ENCODE results near the gene AP3B2. TPM values are rescaled to one million over a fixed set of nuclear protein-coding genes. Genes with fewer than 3 reads are reported as not detected.
"Not testable (repeated sequence)": the region's sequence is repeated elsewhere in the genome, so short reads cannot be mapped to it uniquely, and the experiment has no call there.

AP3B2 gene
- polyA plus RNA-seq, 1 donor, result 0.59 TPM

DNA sequence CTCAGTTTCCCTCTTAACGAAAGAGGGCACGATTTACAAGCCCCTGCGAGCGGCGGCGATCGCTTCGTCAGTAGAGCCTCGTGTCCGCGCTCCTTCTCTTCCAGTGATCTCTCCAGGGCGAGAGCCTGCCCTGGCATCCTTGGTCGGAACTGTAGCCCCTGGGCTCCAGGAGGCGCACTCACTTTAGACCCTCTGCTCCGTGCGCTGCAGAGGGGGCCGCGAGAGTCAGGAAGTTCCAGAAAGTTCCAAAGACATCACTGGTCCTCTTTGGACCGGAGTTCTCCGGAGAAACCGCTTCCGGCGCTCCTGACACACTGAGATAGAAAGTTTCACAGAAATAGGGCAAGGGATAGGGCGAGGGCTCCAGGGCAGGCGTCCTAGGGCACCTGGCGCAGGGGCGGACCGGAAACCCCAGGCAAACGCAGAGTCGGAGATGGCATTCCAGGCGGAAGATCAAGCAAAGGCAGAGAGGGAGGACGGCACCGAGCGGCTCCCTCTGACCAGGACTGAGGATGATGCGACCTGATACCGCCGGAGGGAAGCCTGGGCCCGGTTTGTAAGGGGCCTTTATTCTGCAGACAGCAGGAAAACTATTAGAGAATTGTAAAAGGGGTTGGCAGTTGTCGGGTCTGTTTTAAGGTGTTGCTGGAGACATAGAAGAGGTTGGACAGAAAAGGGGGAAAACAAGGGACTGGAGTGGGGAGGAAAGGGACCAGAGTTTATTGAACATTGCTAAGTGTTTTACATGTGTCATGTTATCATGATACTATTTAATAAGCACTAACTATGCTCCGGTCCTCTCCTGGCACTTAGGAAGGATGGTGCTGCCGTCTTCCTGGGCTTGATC is 61.2 kb downstream of the AP3B2 start:
- DNase-seq, result no peak

DNA sequence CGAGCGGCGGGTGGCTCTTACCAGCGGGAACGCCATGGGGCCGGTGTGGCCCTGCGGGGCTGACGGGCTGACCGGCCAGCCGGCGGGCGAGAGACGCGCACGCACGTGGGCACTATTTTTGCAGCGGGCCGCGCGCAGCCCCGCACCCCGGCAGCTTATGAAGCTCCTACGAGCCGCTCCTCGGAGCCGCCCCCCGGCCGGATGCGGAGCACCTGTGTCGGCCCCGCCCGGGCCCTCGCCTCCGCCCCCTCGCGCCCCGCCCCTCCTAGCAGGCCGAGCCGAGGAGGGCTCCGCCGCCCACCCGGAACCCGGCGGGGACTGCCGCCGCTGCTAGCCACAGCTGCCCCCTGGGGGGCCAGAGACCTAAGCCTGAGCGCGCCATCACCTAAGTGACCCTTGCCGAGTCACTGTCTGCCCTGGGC is 61.8 kb downstream of the AP3B2 start:
- no peak for DNase-seq

DNA sequence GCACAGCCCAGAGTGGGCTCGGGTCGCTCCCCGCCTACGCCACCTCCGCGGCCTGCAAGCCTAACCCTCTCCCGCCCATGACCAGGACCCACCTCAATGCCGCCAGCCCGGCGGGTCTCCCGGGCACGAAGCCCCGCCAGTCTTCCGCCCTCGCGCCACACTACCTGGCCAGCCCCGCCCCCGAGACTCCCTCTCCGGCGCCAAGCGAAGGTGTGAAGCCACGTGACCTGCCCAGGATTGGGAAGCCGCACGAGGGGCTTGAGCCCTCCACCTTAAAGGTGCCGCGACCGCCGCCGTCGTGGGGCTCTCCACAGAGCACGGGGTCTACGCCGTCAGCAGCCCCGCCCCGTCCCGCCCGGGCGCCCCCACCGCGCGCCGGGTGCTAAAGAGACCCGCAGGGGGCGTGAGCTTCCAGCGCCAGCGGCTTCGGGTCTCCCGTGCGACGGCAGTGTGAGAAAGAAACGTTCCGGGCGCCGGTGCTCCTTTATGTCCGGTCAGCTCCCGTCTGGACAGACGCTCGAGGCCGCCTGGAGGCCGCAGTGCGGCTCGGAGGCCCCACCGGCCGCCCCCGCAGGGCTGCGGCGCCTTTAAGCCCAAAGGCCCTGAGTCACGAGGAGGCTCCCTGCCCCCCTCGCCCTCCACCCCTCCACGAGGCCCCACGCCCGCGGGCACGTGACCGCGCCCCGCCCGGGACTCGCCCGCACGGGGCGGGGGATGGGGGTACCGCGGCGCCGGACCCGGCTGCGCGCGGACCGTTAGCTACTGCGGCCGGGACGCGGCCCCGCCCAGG is 62.4 kb downstream of the AP3B2 start, which contains the start of gene CPEB1:
Gene CPEB1, minus strand, starts transcription at position 319 of the 790 bp plus-strand sequence. CDS start 18,904 bp downstream, outside the sequence.
- peak; percentile 19 for DNase-seq

DNA sequence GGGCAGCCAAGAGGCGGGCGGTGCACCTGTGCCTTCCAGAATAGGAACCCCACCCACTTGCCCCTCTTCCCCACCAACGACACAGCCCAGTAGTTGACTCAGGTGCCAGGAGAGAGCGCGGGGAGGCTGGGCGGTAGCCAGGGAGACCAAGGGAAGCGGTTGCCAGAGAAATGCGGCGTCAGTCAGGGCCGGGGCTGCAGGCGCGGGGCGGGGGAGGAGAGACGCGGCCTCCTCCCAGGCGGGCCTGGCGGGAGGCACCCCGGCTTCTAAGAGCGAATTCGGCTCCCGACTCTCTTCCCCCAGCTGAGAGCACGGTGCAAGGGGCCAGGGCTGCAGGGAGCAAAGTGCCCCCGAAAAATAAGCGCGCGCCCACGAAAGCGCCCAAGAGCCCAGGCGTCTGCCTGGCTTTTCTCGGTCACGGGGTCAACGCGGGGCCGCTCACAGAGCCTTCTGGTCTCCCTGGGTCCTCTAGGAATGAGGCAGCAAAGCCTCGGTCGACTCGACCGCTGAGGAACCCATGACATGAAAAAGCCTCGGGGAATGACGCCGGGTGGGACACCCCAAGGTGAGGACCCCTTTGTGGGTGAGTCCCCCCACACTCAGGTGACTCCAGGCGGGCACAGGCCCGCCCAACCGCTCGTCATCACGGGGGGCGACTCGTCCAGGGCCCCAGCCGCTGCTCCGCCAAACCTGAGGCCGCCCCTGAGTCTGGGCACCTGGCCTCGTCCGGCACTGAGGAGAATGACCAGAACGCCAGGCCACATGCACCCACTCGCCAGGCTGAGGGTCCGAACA is 63.2 kb downstream of the AP3B2 start:
- DNase-seq, result no peak

DNA sequence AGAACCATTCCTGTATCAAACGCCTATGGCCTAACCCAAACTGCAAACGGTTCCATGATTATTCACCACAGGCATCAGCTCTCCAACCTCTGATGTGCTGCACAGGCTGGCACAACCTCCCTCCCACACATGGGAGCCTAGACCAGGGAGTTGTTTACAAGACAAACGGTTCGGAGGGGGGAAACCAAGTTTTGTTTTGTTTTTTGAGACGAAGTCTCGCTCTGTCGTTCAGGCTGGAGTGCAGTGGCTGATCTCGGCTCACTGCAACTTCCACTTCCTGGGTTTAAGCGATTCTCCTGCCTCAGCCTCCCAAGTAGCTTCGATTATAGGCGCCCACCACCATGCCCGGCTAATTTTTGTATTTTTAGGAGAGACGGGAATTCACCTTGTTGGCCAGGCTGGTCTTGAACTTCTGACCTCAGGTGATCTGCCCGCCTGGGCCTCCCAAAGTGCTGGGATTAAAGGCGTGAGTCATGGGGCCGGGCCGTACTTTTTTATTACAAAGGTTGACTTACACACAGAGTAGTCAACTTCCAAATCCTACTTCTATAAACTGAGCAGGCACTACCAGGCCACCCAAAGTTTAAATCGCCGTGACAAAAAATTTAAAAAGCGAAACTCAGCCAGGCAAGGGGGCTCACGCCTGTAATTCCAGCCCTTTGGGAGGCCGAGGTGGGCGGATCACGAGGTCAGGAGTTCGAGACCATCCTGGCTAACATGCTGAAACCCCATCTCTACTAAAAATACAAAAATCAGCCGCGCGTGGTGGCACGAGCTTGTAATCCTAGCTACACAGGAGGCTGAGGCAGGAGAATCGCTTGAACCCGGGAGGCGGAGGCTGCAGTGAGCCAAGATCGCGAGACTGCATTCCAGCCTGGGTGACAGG is 64.5 kb downstream of the AP3B2 start:
- not testable (repeated sequence) for DNase-seq

DNA sequence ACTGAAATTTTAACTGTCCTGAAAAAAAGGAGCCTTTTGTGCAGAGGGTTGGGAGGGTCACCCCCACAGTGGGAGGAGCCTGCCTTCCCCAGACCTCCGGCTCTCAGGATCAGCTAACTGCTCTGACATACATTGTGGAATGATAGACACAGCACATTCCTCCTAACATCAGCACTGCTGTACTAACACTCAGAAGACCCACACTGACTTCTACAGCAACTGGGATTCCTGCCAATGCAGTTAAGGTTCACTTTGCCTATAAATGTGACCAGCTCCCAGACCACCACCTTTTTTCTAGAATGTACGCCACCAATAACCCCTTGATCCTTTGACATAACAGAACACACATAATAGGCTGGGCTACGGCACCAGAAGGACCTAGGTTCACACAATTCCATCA is 65.7 kb downstream of the AP3B2 start:
- no peak for DNase-seq

DNA sequence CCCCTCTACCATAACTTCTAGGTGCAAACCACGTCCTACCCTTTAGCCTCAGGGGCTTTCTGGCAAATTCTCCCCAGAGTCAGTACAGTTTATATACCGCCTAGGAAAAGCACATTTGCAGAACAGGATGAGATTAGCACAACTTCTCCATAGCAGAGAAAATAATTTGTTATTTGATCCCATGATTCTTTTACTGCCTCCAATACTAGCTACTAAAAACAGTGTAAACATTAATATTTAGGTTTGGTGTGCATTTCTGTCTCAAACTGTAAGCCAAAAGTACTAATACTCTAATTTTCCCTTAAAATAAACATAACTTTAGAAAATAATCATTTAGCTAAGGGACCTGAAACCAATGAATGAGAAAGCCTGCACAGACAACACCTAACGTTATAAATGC is 67.0 kb downstream of the AP3B2 start:
- DNase-seq, result no peak

DNA sequence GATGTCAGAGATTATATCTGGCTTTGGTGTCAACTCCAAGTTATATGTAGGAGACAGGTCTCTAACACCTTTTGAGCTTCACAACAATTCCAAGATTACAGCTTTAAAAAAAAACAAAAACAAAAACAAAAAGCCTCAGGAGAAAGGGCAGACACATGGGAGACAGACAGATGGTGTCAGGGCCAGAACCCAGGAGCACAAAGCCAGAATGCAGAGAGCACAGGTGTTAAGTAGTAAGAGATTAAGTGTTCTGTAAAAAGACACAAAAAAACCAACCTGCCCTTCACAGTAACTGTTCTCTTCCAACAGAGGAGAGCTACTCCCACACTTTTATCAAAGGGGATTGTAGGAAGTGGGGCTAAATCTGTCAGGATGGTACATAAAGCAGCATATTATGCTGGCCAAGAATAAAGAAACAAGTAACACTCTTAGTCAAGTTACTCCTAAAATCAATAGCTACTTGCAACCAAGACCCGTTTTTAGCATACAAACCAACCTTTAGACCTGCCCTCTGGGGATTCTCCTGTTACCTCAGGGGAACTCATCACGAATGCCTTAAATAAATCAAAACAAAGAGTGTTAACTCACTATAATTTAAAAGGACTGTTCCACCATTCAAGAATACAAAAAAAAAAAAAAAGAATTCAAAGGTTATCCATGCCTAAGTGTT is 68.4 kb downstream of the AP3B2 start:
- no peak for DNase-seq

DNA sequence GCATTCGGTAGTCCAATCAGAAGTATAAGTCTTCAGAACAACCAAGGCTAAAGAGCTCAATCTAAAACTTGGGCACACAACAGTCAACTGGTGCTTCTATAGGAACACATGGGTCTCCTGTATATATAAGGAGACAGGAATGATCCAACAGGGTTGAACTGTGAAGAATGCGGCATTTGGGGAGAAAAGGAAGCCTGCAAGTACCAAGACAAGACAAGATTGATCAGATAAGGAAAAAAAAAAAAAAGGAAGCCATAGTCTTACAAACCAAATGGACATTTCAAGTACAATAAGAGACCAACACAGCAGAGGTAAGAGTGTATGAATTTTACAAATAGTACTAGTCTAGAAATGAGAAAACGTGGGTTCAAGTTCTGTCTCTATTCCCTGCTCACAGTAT is 69.0 kb downstream of the AP3B2 start:
- no peak for DNase-seq

DNA sequence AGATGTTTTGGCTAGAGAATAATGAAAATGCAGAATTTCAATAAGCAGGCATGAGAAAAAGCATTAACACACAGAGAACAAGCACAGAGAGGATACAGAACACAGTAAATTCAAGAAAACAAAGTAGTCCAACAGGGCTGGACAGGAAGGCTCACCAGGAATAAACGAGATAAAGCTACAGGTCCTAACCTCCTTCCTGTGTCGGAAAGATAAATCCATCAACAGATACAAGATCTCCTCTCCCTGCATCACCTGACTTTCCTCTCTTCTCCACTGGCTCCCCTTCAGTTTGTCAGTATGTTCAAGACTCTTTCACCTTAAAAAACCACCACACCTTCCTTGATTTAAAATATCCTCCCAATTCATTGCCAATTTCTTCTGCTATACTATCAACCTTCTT is 73.9 kb downstream of the AP3B2 start:
- no peak for DNase-seq

DNA sequence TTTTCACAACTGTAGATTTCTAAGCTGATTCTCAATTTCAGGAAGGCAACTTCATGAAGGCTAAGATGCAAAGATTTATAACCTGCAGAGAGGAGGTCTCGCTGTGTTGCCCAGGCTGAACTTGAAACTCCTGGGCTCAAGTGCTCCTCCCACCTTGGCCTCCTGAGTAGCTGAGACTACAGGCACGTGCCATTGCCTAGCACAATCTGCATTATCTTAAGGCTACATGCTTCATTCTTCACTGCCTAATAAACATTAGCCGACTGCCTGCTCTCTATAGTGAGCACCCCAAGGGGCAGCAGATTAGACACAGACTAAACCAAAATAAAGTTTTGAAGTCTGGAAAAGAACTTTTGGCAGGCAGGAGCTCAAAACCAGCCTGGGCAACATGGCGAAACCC is 79.6 kb downstream of the AP3B2 start:
- DNase-seq, result no peak

DNA sequence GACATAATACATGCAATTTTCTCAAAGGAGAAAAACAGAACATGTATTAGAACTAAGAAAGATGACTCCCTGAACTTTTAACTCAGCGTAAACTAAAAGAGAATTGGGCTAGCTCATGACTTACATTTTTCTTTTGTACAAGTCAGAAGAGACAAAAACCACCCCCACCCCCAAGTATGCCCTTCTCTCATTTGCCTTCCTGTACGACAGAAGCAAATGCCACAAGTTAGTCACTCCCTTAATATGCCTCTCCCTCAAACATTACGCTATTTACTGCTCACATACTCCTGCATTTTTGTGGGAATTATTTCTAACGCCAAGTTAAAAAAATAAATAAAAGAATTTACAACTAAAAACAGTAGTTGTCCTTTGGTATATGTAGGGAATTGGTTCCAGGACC is 84.5 kb downstream of the AP3B2 start:
- DNase-seq, result no peak

DNA sequence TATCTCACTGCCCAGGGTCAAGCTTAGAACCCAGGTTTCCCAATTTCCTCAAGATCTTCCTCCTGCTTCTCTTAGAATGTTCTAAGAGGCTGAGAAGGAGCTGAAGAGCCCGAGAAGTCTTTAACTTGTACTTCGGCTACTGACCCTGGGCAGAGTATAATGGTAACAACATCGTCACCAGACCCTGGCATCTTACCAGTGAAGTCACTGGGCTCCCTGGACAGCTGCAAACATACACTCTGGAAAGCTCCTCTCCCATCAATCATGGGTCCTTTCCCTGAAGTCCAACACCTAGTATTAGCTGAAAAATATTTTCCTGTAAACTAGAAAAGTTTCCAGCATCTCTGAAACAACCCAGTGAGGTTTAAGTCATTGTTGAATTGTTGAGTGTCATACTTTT is 85.2 kb downstream of the AP3B2 start:
- no peak for DNase-seq

DNA sequence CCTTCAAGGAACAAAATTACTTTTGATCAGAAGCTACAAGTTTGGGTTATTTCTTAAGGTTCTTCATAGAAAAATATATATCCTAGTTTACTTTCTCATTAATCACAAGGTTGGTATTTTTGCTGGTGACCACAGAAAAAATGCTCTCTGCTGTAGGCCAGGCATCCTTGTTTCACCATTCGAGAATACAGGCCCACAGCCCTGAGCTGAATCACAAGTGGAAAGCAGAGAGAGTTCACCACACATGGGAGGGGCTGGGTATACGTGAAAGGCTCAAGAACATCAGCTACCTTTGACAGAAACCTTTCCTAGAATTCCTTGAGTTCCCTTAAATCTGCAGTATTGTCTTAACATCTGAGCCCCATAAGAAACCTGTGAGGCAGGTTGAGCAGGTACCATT is 85.7 kb downstream of the AP3B2 start:
- DNase-seq, result no peak

DNA sequence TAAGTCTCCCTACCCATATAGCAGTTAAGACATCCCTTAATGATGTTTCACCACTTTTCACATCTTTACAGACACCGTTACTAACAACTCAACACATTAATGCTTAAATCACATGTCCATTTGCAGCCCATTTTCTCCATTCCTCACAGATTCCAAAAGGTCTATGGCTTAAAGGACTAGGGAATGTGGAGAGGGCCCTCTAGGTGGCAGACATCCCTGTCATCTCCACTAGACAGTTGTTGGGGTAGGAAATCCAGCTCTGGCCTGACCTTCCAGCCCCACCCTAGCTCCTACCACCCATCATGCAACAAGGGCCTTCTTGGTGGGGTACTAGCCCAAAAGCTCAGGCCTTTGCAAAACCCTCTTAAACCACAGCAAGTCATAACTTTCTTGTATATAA is 87.7 kb downstream of the AP3B2 start:
- DNase-seq, result no peak

DNA sequence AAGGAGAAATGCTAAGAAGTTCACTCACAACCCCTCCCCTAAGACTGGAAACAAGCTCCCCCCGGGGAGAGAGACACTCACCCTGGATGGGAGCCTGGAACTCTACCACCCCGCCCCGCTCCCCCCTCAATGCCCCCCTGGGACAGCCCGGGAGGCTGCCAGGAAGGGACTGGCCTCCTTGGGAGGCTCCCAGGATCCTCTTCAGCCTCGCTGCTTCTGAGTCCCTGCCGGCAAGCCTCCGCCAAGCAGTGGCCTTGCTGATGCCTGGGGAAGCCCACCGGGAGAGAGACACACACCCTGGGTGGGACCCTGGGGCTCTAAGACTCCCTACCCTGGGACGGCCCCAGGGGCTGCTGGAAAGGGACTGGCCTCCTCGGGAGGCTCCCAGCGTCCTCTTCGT is 95.9 kb downstream of the AP3B2 start:
- DNase-seq, result no peak

DNA sequence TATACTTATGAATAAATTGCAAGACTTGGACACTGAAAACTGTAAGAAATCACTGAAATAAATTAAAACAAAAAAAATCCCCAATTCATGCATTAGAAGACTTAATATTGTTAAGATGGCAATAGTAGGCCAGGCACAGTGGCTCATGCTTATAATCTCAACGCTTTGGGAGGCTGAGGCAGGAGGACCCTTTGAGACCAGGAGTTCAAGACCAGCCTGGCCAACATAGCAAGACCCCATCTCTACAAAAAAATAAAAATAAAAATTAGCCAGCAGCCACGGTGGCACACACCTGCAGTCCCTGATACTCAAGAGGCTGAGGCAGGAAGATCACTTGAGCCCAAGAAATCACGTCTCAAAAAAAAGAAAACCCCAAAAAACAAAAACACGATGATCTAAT is 98.3 kb downstream of the AP3B2 start:
- DNase-seq, result no peak

Data from hindlimb muscle (tissue), 1 donor.